ENCODE results near the gene TPSD1.
A peak's percentile ranks its signal among the peaks of the same experiment; 100 is the strongest.

TPSD1 gene

GRCh38 chr16:1297018-1297696, 41.3 kb downstream of the TPSD1 start:
- no peak for DNase-seq (ENCODE audit: extremely low read depth in 1 of 2, low read depth in 1 of 2)

- DNase-seq (ENCODE audit: extremely low read depth in 1 of 2, low read depth in 1 of 2): no peak
Measured at GRCh38 chr16:1298406-1298805, 42.5 kb downstream of the TPSD1 start.

- DNase-seq (ENCODE audit: extremely low read depth in 1 of 2, low read depth in 1 of 2): no peak
Measured at GRCh38 chr16:1299012-1299867, 43.4 kb downstream of the TPSD1 start.

- no peak for DNase-seq (ENCODE audit: extremely low read depth in 1 of 2, low read depth in 1 of 2)
Measured at GRCh38 chr16:1299868-1300203, 44.0 kb downstream of the TPSD1 start.

- DNase-seq (ENCODE audit: extremely low read depth in 1 of 2, low read depth in 1 of 2): peak; percentile 53 to 62
Measured at GRCh38 chr16:1300664-1301476, 45.0 kb downstream of the TPSD1 start.

GRCh38 chr16:1301562-1301961, 45.7 kb downstream of the TPSD1 start:
- no peak for DNase-seq (ENCODE audit: extremely low read depth in 1 of 2, low read depth in 1 of 2)

GRCh38 chr16:1305823-1306222, 50.0 kb downstream of the TPSD1 start:
- DNase-seq (ENCODE audit: extremely low read depth in 1 of 2, low read depth in 1 of 2): no peak

- DNase-seq (ENCODE audit: extremely low read depth in 1 of 2, low read depth in 1 of 2): no peak
Measured at GRCh38 chr16:1306334-1306733, 50.5 kb downstream of the TPSD1 start.

- no peak for DNase-seq (ENCODE audit: extremely low read depth in 1 of 2, low read depth in 1 of 2)
Measured at GRCh38 chr16:1308036-1308976, 52.4 kb downstream of the TPSD1 start.

All from stimulated activated CD8-positive, alpha-beta memory T cell treated with anti-CD3 and anti-CD28 coated beads, Interleukin-7, amount 100 ng/mL, for 48 hours (primary cell).